DOHH2 (cell line): ENCODE measurements around the gene OR56A5.

Experiments
- EZH2phosphoT487 ChIP-seq: fragments of 200-600 bp; sonication (generic); IDR thresholded peaks from 2 replicates; pipeline ENCODE4 v1.6.1; 2017; ENCODE audit warnings: borderline replicate concordance, mild to moderate bottlenecking, antibody characterized with exemption, low read length, moderate library complexity, mixed read lengths
- TF ChIP-seq, protein P1 (sequence below): fragments of 200-600 bp; sonication (generic); IDR thresholded peaks from one replicate; pipeline ENCODE4 v1.5.1; 2014; ENCODE audit warnings: antibody characterized with exemption, mild to moderate bottlenecking, low read depth, low read length; ENCODE audit not compliant: poor library complexity, severe bottlenecking

DNA sequence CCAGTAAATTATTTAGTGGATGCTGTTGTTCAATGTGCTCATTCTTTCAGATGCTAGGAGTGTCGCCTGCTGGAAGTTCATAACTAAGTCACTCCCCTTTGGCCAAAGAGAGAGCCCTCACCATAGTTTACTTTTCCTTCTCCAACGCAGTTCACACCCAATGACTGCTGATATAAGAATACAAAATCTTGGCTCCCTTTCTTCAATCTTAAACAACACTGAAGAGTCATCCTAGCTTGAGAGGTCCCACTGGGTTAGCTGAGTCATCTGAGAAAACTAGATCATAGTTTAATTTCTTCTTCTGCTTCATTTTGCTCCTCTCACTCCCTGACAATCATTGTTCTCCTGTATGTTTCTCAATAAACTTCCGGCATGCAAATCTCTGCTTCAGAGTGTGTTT is 23.9 kb upstream of the OR56A5 start:
- TF ChIP-seq, protein P1, sequence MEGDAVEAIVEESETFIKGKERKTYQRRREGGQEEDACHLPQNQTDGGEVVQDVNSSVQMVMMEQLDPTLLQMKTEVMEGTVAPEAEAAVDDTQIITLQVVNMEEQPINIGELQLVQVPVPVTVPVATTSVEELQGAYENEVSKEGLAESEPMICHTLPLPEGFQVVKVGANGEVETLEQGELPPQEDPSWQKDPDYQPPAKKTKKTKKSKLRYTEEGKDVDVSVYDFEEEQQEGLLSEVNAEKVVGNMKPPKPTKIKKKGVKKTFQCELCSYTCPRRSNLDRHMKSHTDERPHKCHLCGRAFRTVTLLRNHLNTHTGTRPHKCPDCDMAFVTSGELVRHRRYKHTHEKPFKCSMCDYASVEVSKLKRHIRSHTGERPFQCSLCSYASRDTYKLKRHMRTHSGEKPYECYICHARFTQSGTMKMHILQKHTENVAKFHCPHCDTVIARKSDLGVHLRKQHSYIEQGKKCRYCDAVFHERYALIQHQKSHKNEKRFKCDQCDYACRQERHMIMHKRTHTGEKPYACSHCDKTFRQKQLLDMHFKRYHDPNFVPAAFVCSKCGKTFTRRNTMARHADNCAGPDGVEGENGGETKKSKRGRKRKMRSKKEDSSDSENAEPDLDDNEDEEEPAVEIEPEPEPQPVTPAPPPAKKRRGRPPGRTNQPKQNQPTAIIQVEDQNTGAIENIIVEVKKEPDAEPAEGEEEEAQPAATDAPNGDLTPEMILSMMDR: no peak
- TF ChIP-seq EZH2phosphoT487: no peak
